ENCODE data around the gene C16orf92.

C16orf92 gene

GRCh38 chr16:29989111-29989858 lies 33.7 kb upstream of the C16orf92 start:
- TF ChIP-seq, protein P1, sequence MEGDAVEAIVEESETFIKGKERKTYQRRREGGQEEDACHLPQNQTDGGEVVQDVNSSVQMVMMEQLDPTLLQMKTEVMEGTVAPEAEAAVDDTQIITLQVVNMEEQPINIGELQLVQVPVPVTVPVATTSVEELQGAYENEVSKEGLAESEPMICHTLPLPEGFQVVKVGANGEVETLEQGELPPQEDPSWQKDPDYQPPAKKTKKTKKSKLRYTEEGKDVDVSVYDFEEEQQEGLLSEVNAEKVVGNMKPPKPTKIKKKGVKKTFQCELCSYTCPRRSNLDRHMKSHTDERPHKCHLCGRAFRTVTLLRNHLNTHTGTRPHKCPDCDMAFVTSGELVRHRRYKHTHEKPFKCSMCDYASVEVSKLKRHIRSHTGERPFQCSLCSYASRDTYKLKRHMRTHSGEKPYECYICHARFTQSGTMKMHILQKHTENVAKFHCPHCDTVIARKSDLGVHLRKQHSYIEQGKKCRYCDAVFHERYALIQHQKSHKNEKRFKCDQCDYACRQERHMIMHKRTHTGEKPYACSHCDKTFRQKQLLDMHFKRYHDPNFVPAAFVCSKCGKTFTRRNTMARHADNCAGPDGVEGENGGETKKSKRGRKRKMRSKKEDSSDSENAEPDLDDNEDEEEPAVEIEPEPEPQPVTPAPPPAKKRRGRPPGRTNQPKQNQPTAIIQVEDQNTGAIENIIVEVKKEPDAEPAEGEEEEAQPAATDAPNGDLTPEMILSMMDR (IDR thresholded peaks at IDR 0.05; ENCODE audit: low read depth, low read length, missing control alignments): no peak

GRCh38 chr16:29990034-29990433 lies 33.0 kb upstream of the C16orf92 start:
- TF ChIP-seq, protein P1 (IDR thresholded peaks at IDR 0.05; ENCODE audit: low read depth, low read length, missing control alignments): no peak
- no peak for DNase-seq (ENCODE audit: low read depth)
- H3K4me3 ChIP-seq (ENCODE audit: low read depth, low read length): no peak overlapping the region

More at GRCh38 chr16:29989111-29989858, 33.7 kb upstream of the C16orf92 start:
- DNase-seq (ENCODE audit: low read depth): no peak
- H3K4me3 ChIP-seq (ENCODE audit: low read depth, low read length): no peak overlapping the region

DNA sequence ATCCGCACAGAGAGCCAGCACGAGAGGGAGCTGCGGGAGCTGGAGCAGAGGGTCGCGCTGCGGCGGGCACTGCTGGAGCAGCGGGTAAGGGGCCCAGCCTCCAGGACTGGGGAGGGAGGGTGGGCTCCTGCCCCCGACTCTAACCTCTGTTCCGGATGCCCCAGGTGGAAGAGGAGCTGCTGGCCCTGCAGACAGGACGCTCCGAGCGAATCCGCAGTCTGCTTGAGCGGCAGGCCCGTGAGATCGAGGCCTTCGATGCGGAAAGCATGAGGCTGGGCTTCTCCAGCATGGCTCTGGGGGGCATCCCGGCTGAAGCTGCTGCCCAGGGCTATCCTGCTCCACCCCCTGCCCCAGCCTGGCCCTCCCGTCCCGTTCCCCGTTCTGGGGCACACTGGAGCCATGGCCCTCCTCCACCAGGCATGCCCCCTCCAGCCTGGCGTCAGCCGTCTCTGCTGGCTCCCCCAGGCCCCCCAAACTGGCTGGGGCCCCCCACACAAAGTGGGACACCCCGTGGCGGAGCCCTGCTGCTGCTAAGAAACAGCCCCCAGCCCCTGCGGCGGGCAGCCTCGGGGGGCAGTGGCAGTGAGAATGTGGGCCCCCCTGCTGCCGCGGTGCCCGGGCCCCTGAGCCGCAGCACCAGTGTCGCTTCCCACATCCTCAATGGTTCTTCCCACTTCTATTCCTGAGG lies 32.0 kb upstream of the C16orf92 start:
- TF ChIP-seq, protein P1 (IDR thresholded peaks at IDR 0.05; ENCODE audit: low read depth, low read length, missing control alignments): no peak
- no peak for DNase-seq (ENCODE audit: low read depth)

DNA sequence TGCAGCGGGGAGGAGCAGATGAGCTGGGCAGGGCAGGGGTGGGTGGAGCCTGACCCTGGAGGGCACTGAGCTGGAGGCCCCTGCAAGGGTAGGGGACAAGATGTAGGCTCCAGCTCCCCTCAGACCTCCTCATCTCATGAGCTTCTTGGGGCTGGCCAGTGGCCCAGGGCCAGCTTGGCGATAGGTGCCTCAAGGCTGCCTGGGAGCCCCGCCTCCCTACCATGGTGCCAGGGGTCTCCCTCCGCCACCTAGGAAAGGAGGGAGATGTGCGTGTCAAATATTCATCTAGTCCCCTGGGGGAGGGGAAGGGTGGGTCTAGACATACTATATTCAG lies 31.5 kb upstream of the C16orf92 start:
- DNase-seq (ENCODE audit: low read depth): no peak
- TF ChIP-seq, protein P1 (IDR thresholded peaks at IDR 0.05; ENCODE audit: low read depth, low read length, missing control alignments): no peak
- H3K4me3 ChIP-seq (ENCODE audit: low read depth, low read length): no peak overlapping the region

More for the DNA sequence above, 32.0 kb upstream of the C16orf92 start:
- no peak overlapping the region for H3K4me3 ChIP-seq (ENCODE audit: low read depth, low read length)

GRCh38 chr16:29992344-29992967 lies 30.5 kb upstream of the C16orf92 start:
- no peak for DNase-seq (ENCODE audit: low read depth)
- TF ChIP-seq, protein P1 (IDR thresholded peaks at IDR 0.05; ENCODE audit: low read depth, low read length, missing control alignments): no peak
- H3K4me3 ChIP-seq (ENCODE audit: low read depth, low read length): no peak overlapping the region

- DNase-seq (ENCODE audit: low read depth): no peak
- no peak overlapping the region for H3K4me3 ChIP-seq (ENCODE audit: low read depth, low read length)
- TF ChIP-seq, protein P1 (IDR thresholded peaks at IDR 0.05; ENCODE audit: low read depth, low read length, missing control alignments): no peak
Measured at GRCh38 chr16:29993191-29993902, 29.7 kb upstream of the C16orf92 start.
